WERI-Rb-1 (cell line): ENCODE results near the gene MYBL2.

Experiments
- DNase-seq: peaks from one replicate; pipeline ENCODE4 v3.0.0-alpha.2; 2020
- H3K27ac ChIP-seq: fragments of 250-450 bp; sonication (Bioruptor Pico); 2 replicates; pipeline ENCODE4 v1.5.1; 2020; ENCODE audit warnings: mild to moderate bottlenecking, moderate library complexity
- H3K27me3 ChIP-seq: fragments of 250-450 bp; sonication (Bioruptor Pico); 2 replicates; pipeline ENCODE4 v1.5.1; 2021; ENCODE audit warnings: mild to moderate bottlenecking, low read depth, moderate library complexity; ENCODE audit not compliant: insufficient read depth, severe bottlenecking
- H3K36me3 ChIP-seq: fragments of 250-450 bp; sonication (Bioruptor Pico); 2 replicates; pipeline ENCODE4 v1.5.1; 2020; ENCODE audit warnings: mild to moderate bottlenecking, moderate library complexity
- H3K4me3 ChIP-seq: 2 replicates; pipeline ENCODE4 v1.5.1; 2011; ENCODE audit warnings: low read depth, mild to moderate bottlenecking, control low read depth, low read length
- H3K9me3 ChIP-seq: fragments of 250-450 bp; sonication (Bioruptor Pico); 2 replicates; pipeline ENCODE4 v1.5.1; 2021; ENCODE audit warnings: mild to moderate bottlenecking, moderate library complexity; ENCODE audit not compliant: severe bottlenecking
- TF ChIP-seq, protein P1 (sequence below): IDR thresholded peaks from 2 replicates; pipeline ENCODE4 v1.5.1; 2011; ENCODE audit warnings: low read depth, mild to moderate bottlenecking, control low read depth, inconsistent platforms, low read length

MYBL2 gene

DNA sequence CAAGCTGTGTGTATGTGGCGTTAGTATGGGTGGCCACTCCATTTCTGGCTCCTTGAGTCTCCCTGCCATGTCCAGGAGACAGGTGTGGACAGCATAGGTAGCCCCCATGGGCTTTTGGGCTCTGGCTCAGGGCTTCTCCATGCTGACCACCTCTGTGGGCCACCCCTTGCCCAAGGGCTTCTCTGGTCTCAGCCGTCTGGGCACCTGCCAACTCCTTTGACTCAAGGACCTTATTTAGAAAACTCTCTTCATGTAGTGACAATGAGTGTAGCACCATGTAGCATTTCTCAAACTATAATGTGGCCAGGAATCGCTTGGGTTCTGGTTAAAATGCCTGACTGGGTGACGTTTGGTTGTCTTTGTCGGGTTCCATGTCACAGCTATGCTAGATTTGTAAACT is 65.0 kb downstream of the MYBL2 start:
- TF ChIP-seq, protein P1, sequence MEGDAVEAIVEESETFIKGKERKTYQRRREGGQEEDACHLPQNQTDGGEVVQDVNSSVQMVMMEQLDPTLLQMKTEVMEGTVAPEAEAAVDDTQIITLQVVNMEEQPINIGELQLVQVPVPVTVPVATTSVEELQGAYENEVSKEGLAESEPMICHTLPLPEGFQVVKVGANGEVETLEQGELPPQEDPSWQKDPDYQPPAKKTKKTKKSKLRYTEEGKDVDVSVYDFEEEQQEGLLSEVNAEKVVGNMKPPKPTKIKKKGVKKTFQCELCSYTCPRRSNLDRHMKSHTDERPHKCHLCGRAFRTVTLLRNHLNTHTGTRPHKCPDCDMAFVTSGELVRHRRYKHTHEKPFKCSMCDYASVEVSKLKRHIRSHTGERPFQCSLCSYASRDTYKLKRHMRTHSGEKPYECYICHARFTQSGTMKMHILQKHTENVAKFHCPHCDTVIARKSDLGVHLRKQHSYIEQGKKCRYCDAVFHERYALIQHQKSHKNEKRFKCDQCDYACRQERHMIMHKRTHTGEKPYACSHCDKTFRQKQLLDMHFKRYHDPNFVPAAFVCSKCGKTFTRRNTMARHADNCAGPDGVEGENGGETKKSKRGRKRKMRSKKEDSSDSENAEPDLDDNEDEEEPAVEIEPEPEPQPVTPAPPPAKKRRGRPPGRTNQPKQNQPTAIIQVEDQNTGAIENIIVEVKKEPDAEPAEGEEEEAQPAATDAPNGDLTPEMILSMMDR: no peak
- no peak overlapping the region for H3K27ac ChIP-seq
- DNase-seq: no peak
- H3K4me3 ChIP-seq: no peak overlapping the region
- no peaks in the 10 kb centered on the region for H3K36me3 ChIP-seq
- H3K27me3 ChIP-seq: no peaks in the 10 kb centered on the region
- H3K9me3 ChIP-seq: no peaks in the 10 kb centered on the region

GRCh38 chr20:43736588-43737158 is 69.8 kb downstream of the MYBL2 start:
- no peak for DNase-seq
- Histone ChIP-seq H3K27ac (no peak overlapping the region), H3K4me3 (no peak overlapping the region), H3K9me3 (no peaks in the 10 kb centered on the region), H3K27me3 (no peaks in the 10 kb centered on the region), H3K36me3 (no peaks in the 10 kb centered on the region)
- TF ChIP-seq, protein P1: no peak

- no peak for DNase-seq
- H3K27me3 ChIP-seq: no peaks in the 10 kb centered on the region
- no peaks in the 10 kb centered on the region for H3K9me3 ChIP-seq
- TF ChIP-seq, protein P1: no peak
- no peak overlapping the region for H3K27ac ChIP-seq
- no peak overlapping the region for H3K4me3 ChIP-seq
- no peaks in the 10 kb centered on the region for H3K36me3 ChIP-seq
Observed at GRCh38 chr20:43737925-43738324, 71.0 kb downstream of the MYBL2 start.

GRCh38 chr20:43739148-43739749 is 72.3 kb downstream of the MYBL2 start:
- TF ChIP-seq, protein P1: no peak
- no peaks in the 10 kb centered on the region for H3K36me3 ChIP-seq
- no peak overlapping the region for H3K27ac ChIP-seq
- H3K27me3 ChIP-seq: no peaks in the 10 kb centered on the region
- no peak overlapping the region for H3K4me3 ChIP-seq
- no peaks in the 10 kb centered on the region for H3K9me3 ChIP-seq
- DNase-seq: no peak

- no peaks in the 10 kb centered on the region for H3K36me3 ChIP-seq
- TF ChIP-seq, protein P1: no peak
- H3K27ac ChIP-seq: no peak overlapping the region
- H3K27me3 ChIP-seq: no peaks in the 10 kb centered on the region
- no peak overlapping the region for H3K4me3 ChIP-seq
- DNase-seq: no peak
- H3K9me3 ChIP-seq: no peaks in the 10 kb centered on the region
Observed at GRCh38 chr20:43740642-43741041, 73.7 kb downstream of the MYBL2 start.

GRCh38 chr20:43744151-43744611 is 77.3 kb downstream of the MYBL2 start:
- Histone ChIP-seq H3K27me3 (no peaks in the 10 kb centered on the region), H3K27ac (no peak overlapping the region), H3K4me3 (no peak overlapping the region), H3K9me3 (no peaks in the 10 kb centered on the region), H3K36me3 (no peaks in the 10 kb centered on the region)
- TF ChIP-seq, protein P1: no peak
- DNase-seq: no peak
